Naive thymus-derived CD8-positive, alpha-beta T cell (primary cell): Measurements from ENCODE around the gene KNOP1. TPM values are rescaled to one million over a fixed set of nuclear protein-coding genes. Genes with fewer than 3 reads are reported as not detected.

Source experiments
- ATAC-seq, 2 donors: fragments of 150-1000 bp; cut with Tn5 transposase in 1 of 2; sonication (Bioruptor Pico), chemical (Tn5 transposase) in 1 of 2; 1 replicate in 1 of 2; 2 replicates in 1 of 2; pipeline ENCODE4 v1.10.0; 2021; ENCODE audit warnings: mild to moderate bottlenecking in 2 of 2, moderate library complexity in 2 of 2
- POLR2A ChIA-PET: fragments of 350-600 bp; sonication (Branson Sonifier 250); formaldehyde crosslinking; loops from one replicate; lab custom pipeline; 2021; ENCODE audit warnings: antibody characterized with exemption; lab: Charles Lee
- DNase-seq, 10 donors: peaks; one replicate each; pipeline versions ENCODE4 v3.0.0 to v3.0.0-alpha.2; 2020 to 2022
- H3K27ac Mint-ChIP-seq, 10 donors: one replicate each; pipeline ENCODE4 v1.8.0; 2020 to 2022; ENCODE audit warnings: mild to moderate bottlenecking in 10 of 10, mixed read lengths in 10 of 10, moderate library complexity in 4 of 10, inconsistent platforms in 1 of 10
- H3K27me3 Mint-ChIP-seq, 5 donors: one replicate each; pipeline ENCODE4 v1.8.0; 2021 to 2022; ENCODE audit warnings: mixed read lengths in 5 of 5
- H3K36me3 Mint-ChIP-seq, 3 donors: one replicate each; pipeline ENCODE4 v1.8.0; 2020 to 2022; ENCODE audit warnings: mixed read lengths in 3 of 3, mild to moderate bottlenecking in 2 of 3, inconsistent platforms in 1 of 3
- H3K4me1 Mint-ChIP-seq, 4 donors: one replicate each; pipeline ENCODE4 v1.8.0; 2021 to 2022; ENCODE audit warnings: mixed read lengths in 4 of 4
- H3K4me3 Mint-ChIP-seq, 10 donors: one replicate each; pipeline ENCODE4 v1.8.0; 2020 to 2022; ENCODE audit warnings: mild to moderate bottlenecking in 10 of 10, mixed read lengths in 10 of 10, moderate library complexity in 6 of 10, inconsistent platforms in 1 of 10
- H3K9me3 Mint-ChIP-seq, 9 donors: one replicate each; pipeline ENCODE4 v1.8.0; 2020 to 2022; ENCODE audit warnings: mixed read lengths in 9 of 9, mild to moderate bottlenecking in 3 of 9, inconsistent platforms in 1 of 9, moderate library complexity in 1 of 9
- polyA plus RNA-seq, 3 donors: library from polyadenylated mRNA; unstranded; fragments of 300-500 nt; fragmentation: Illumina TruSeq; gene quantifications; one replicate each; pipeline ENCODE4 v1.2.3, GENCODE V29; 2021
- total RNA-seq, 8 experiments: library from RNA in 2 of 8; stranded (reverse) in 2 of 8; gene quantifications; one replicate each; pipeline ENCODE4 v1.2.3 and lab custom pipeline; 2021 to 2026

Gene KNOP1
- total and polyA plus RNA-seq, 5 experiments from 2014 or later, result 4.7 to 14.5 (median 10.8) TPM

- ATAC-seq, result no peak
- Mint-ChIP-seq H3K4me3 (no peak overlapping the region), H3K36me3 (peaks cover 0 to 66% (median 30%) of the 10 kb centered on the region in 3 donors), H3K27ac (peak overlapping the region in 8 of 10 donors; percentile 11 to 74 (median 68)), H3K9me3 (no peaks in the 10 kb centered on the region), H3K27me3 (no peaks in the 10 kb centered on the region), H3K4me1 (peaks cover 16 to 41% (median 36%) of the 10 kb centered on the region in 4 donors)
- POLR2A ChIA-PET, result no interaction called here
- no peak for DNase-seq
Observed at GRCh38 chr16:19700319-19700781, 17.7 kb downstream of the KNOP1 start.

GRCh38 chr16:19699472-19699871 is 18.6 kb downstream of the KNOP1 start:
- ATAC-seq, result no peak
- H3K27me3 Mint-ChIP-seq, result no peaks in the 10 kb centered on the region
- DNase-seq, result no peak
- H3K36me3 Mint-ChIP-seq, result peaks cover 0 to 57% (median 24%) of the 10 kb centered on the region in 3 donors
- POLR2A ChIA-PET, result no interaction called here
- H3K27ac Mint-ChIP-seq, result peak overlapping the region in 7 of 10 donors; percentile 55 to 88 (median 69)
- H3K9me3 Mint-ChIP-seq, result no peaks in the 10 kb centered on the region
- peaks cover 17 to 45% (median 41%) of the 10 kb centered on the region in 4 donors for H3K4me1 Mint-ChIP-seq
- H3K4me3 Mint-ChIP-seq, result no peak overlapping the region

GRCh38 chr16:19698480-19699465 is 19.3 kb downstream of the KNOP1 start:
- Mint-ChIP-seq H3K27ac (peak overlapping the region; percentile 69 to 97 (median 88)), H3K9me3 (no peaks in the 10 kb centered on the region), H3K27me3 (no peaks in the 10 kb centered on the region), H3K4me1 (peaks cover 18 to 50% (median 44%) of the 10 kb centered on the region in 4 donors), H3K4me3 (peak overlapping the region in 8 of 10 donors; percentile 36 to 65 (median 58)), H3K36me3 (peaks cover 0 to 53% (median 22%) of the 10 kb centered on the region in 3 donors)
- DNase-seq, result no peak
- POLR2A ChIA-PET, result interaction anchor here (1.4 kb wide), 1 partner anchor 18 kb away, joined by 3 read pairs; no protein-coding TSS in a partner anchor
- ATAC-seq, result no peak

GRCh38 chr16:19697756-19698318 is 20.2 kb downstream of the KNOP1 start:
- Mint-ChIP-seq H3K9me3 (no peaks in the 10 kb centered on the region), H3K4me1 (peaks cover 18 to 49% (median 44%) of the 10 kb centered on the region in 4 donors), H3K36me3 (peaks cover 0 to 49% (median 18%) of the 10 kb centered on the region in 3 donors), H3K27me3 (no peaks in the 10 kb centered on the region), H3K4me3 (peak overlapping the region in 7 of 10 donors; percentile 36 to 73 (median 62)), H3K27ac (peak overlapping the region; percentile 67 to 97 (median 92))
- POLR2A ChIA-PET, result interaction anchor here (1.4 kb wide), 1 partner anchor 19 kb away, joined by 3 read pairs; no protein-coding TSS in a partner anchor
- ATAC-seq (no peak), DNase-seq (no peak)

- no peaks in the 10 kb centered on the region for H3K27me3 Mint-ChIP-seq
- DNase-seq, result peak in 1 of 10 donors; percentile 37
- H3K36me3 Mint-ChIP-seq, result peaks cover 0 to 48% (median 12%) of the 10 kb centered on the region in 3 donors
Observed at GRCh38 chr16:19696961-19697360, 21.1 kb downstream of the KNOP1 start.

GRCh38 chr16:19696328-19696727 is 21.7 kb downstream of the KNOP1 start:
- POLR2A ChIA-PET, result interaction anchor here (0.8 to 1.8 kb wide), 3 partner anchors 8 to 23 kb away, joined by 5 to 6 read pairs (median 6); no protein-coding TSS in a partner anchor
- Mint-ChIP-seq H3K4me1 (peaks cover 18 to 50% (median 44%) of the 10 kb centered on the region in 4 donors), H3K9me3 (no peaks in the 10 kb centered on the region)

More at GRCh38 chr16:19696961-19697360, 21.1 kb downstream of the KNOP1 start:
- Mint-ChIP-seq H3K27ac (peak overlapping the region; percentile 83 to 97 (median 90)), H3K4me1 (peaks cover 18 to 49% (median 44%) of the 10 kb centered on the region in 4 donors), H3K9me3 (no peaks in the 10 kb centered on the region), H3K4me3 (peak overlapping the region in 8 of 10 donors; percentile 61 to 77 (median 72))
- ATAC-seq, result peak; percentile 27 to 36
- POLR2A ChIA-PET, result interaction anchor here (1.6 to 1.8 kb wide), 2 partner anchors 9 to 10 kb away, joined by 6 read pairs; no protein-coding TSS in a partner anchor

GRCh38 chr16:19694989-19695388 is 23.0 kb downstream of the KNOP1 start:
- no peak for DNase-seq
- H3K27ac Mint-ChIP-seq, result peak overlapping the region in 7 of 10 donors; percentile 48 to 89 (median 82)
- H3K36me3 Mint-ChIP-seq, result peaks cover 0 to 42% (median 8%) of the 10 kb centered on the region in 3 donors
- peaks cover 16 to 53% (median 45%) of the 10 kb centered on the region in 4 donors for H3K4me1 Mint-ChIP-seq
- peak overlapping the region in 2 of 10 donors; percentile 18 to 39 for H3K4me3 Mint-ChIP-seq
- no peaks in the 10 kb centered on the region for H3K9me3 Mint-ChIP-seq
- H3K27me3 Mint-ChIP-seq, result no peaks in the 10 kb centered on the region
- POLR2A ChIA-PET, result interaction anchor here (0.6 to 1.8 kb wide), 4 partner anchors 12 to 192 kb away, joined by 3 to 6 read pairs (median 3); no protein-coding TSS in a partner anchor
- no peak for ATAC-seq

More at GRCh38 chr16:19696328-19696727, 21.7 kb downstream of the KNOP1 start:
- H3K36me3 Mint-ChIP-seq, result peaks cover 0 to 50% (median 16%) of the 10 kb centered on the region in 3 donors
- DNase-seq, result peak; percentile 9 to 74 (median 40)
- H3K4me3 Mint-ChIP-seq, result peak overlapping the region; percentile 34 to 77 (median 68)
- no peaks in the 10 kb centered on the region for H3K27me3 Mint-ChIP-seq
- peak overlapping the region; percentile 83 to 97 (median 90) for H3K27ac Mint-ChIP-seq
- ATAC-seq, result peak; percentile 70 to 79

GRCh38 chr16:19691161-19691711 is 26.8 kb downstream of the KNOP1 start:
- peak overlapping the region in 4 of 10 donors; percentile 14 to 83 (median 48) for H3K27ac Mint-ChIP-seq
- peaks cover 0 to 3% (median 0%) of the 10 kb centered on the region in 9 donors for H3K9me3 Mint-ChIP-seq
- no peak for ATAC-seq

GRCh38 chr16:19690196-19690595 is 27.8 kb downstream of the KNOP1 start:
- Mint-ChIP-seq H3K27me3 (no peaks in the 10 kb centered on the region), H3K4me3 (no peak overlapping the region), H3K4me1 (peaks cover 4 to 29% (median 14%) of the 10 kb centered on the region in 4 donors), H3K27ac (peak overlapping the region in 6 of 10 donors; percentile 2 to 41 (median 14)), H3K9me3 (peaks cover 0 to 5% (median under 1%) of the 10 kb centered on the region in 9 donors), H3K36me3 (peaks cover 10 to 69% (median 21%) of the 10 kb centered on the region in 3 donors)
- POLR2A ChIA-PET, result no interaction called here
- ATAC-seq, result no peak
- no peak for DNase-seq

More at GRCh38 chr16:19691161-19691711, 26.8 kb downstream of the KNOP1 start:
- DNase-seq, result no peak
- H3K36me3 Mint-ChIP-seq, result peaks cover 4 to 59% (median 11%) of the 10 kb centered on the region in 3 donors
- no peaks in the 10 kb centered on the region for H3K27me3 Mint-ChIP-seq
- no peak overlapping the region for H3K4me3 Mint-ChIP-seq
- POLR2A ChIA-PET, result no interaction called here
- H3K4me1 Mint-ChIP-seq, result peaks cover 5 to 38% (median 22%) of the 10 kb centered on the region in 4 donors

GRCh38 chr16:19689342-19689741 is 28.7 kb downstream of the KNOP1 start:
- ATAC-seq (no peak), DNase-seq (no peak)
- Mint-ChIP-seq H3K27ac (peak overlapping the region in 1 of 10 donors; percentile 41), H3K27me3 (no peaks in the 10 kb centered on the region), H3K36me3 (peaks cover 18 to 77% (median 28%) of the 10 kb centered on the region in 3 donors), H3K9me3 (peaks cover 0 to 7% (median 2%) of the 10 kb centered on the region in 9 donors), H3K4me3 (no peak overlapping the region), H3K4me1 (peaks cover 4 to 27% (median 10%) of the 10 kb centered on the region in 4 donors)
- POLR2A ChIA-PET, result no interaction called here

GRCh38 chr16:19688396-19689024 is 29.5 kb downstream of the KNOP1 start:
- POLR2A ChIA-PET, result interaction anchor here (1.0 kb wide), 1 partner anchor 8 kb away, joined by 6 read pairs; no protein-coding TSS in a partner anchor

More at GRCh38 chr16:19688396-19689024, 29.5 kb downstream of the KNOP1 start:
- ATAC-seq (no peak), DNase-seq (no peak)
- H3K9me3 Mint-ChIP-seq, result peaks cover 0 to 7% (median 3%) of the 10 kb centered on the region in 9 donors
- peaks cover 20 to 83% (median 36%) of the 10 kb centered on the region in 3 donors for H3K36me3 Mint-ChIP-seq
- H3K27ac Mint-ChIP-seq, result peak overlapping the region in 1 of 10 donors; percentile 52
- peaks cover 0 to 22% (median 8%) of the 10 kb centered on the region in 4 donors for H3K4me1 Mint-ChIP-seq
- no peak overlapping the region for H3K4me3 Mint-ChIP-seq
- no peaks in the 10 kb centered on the region for H3K27me3 Mint-ChIP-seq
